MG63 (cell line): ENCODE data around the gene PCSK6. TPM values are rescaled to one million over a fixed set of nuclear protein-coding genes. Genes with fewer than 3 reads are reported as not detected.
"Not testable (repeated sequence)": the region's sequence is repeated elsewhere in the genome, so short reads cannot be mapped to it uniquely, and the experiment has no call there.

Experiments used
- DNase-seq: peaks from one replicate; pipeline ENCODE4 v3.0.0-alpha.2; 2020
- H3K27me3 ChIP-seq: fragments of 250-450 bp; sonication (Bioruptor Pico); 2 replicates; pipeline ENCODE4 v1.5.1; 2020; ENCODE audit warnings: mild to moderate bottlenecking, moderate library complexity
- H3K36me3 ChIP-seq: fragments of 250-450 bp; sonication (Bioruptor Pico); 2 replicates; pipeline ENCODE4 v1.5.1; 2020; ENCODE audit warnings: mild to moderate bottlenecking, moderate library complexity
- H3K4me3 ChIP-seq: fragments of 250-450 bp; sonication (Bioruptor Pico); 2 replicates; pipeline ENCODE4 v1.5.1; 2020; ENCODE audit warnings: mild to moderate bottlenecking, moderate library complexity
- H3K9me3 ChIP-seq: fragments of 250-450 bp; sonication (Bioruptor Pico); 2 replicates; pipeline ENCODE4 v1.5.1; 2020; ENCODE audit warnings: mild to moderate bottlenecking, moderate library complexity
- total RNA-seq: library from RNA; depleted of rRNA; stranded (reverse); fragments of >200 nt; shearing (Covaris generic); gene quantifications from 2 replicates; pipeline ENCODE4 v1.2.3, GENCODE V29; 2014; ENCODE audit warnings: low replicate concordance

PCSK6 gene
- total RNA-seq, 1 experiment from 2014 or later: 48.8 TPM

DNA sequence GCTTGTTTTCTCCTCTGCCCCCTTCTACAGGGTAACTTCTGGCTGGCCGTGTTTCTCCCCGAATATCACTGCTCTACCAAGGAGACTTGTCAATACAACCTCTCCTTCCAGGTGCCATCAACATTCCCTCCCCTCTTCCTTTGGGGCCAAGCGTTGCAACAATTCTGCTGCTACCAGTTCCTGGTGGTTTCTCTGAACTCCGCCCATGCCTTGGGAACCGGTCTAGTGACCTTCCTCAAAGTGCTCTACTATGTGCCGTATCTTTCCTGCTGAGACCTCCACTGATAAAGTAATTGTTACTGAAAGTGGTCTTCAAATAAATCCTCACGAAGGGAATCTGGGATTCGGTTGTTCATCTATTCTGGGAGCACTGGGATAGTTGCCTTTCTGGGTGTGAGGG lies 26.2 kb downstream of the PCSK6 start:
- Histone ChIP-seq H3K27me3 (no peaks in the 10 kb centered on the region), H3K36me3 (peaks cover 9% of the 10 kb centered on the region)

DNA sequence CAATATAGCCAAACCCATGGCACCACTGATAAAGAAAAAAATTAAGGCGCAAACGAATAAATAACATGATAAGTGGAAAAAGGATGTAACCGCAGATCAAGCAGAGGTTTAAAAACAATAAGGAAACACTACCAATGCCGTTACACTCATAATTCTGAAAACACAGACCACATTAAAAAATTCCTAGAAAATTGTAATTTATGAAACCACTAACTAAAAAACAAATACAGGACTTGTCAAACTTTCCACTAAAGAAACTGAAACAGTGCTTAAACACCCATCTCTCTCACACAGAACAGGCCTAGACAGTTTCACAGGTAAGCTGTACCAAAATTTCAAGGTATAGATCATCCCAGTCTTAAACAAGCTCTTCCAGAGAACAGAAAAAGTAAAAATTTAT lies 28.4 kb downstream of the PCSK6 start:
- no peaks in the 10 kb centered on the region for H3K9me3 ChIP-seq
- no peak for DNase-seq
- no peaks in the 10 kb centered on the region for H3K27me3 ChIP-seq
- peaks cover 6% of the 10 kb centered on the region for H3K36me3 ChIP-seq
- H3K4me3 ChIP-seq: no peak overlapping the region

More for the DNA sequence above, 26.2 kb downstream of the PCSK6 start:
- H3K4me3 ChIP-seq: no peak overlapping the region
- H3K9me3 ChIP-seq: no peaks in the 10 kb centered on the region
- no peak for DNase-seq

DNA sequence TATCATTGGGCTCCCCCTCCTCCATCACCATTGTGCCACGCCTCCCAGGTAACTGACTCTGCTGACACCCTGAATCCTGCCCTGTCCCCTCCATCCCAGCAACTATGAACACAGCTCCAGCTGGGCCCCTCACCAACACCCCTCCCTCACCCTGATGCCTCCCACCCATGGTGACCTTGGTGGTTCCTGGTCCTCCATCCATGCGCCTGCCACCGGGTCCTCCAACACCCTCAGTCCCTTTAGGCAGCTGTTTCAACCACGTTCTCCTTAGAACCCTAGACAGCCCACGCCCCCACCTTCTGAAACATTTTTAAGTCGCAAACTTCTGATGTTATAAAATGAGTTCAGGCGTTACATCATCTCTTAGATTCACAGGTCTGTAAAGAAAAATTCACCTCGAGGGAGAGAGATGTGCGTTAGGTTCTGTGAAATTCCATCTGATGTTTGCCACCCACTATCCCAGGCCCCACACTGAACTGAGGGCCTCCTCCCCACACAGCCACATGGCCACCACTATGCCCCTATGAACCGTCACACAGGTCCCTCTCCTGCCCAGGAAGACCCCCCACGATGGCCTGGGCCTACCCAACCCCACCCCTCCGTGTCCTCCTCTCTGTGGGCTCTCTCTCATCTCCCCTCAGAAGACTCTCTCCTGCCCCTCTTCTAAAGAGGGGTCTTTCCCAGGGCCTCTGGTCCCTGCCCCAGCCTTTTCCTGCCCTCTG lies 29.8 kb downstream of the PCSK6 start:
- DNase-seq: no peak
- Histone ChIP-seq H3K9me3 (no peaks in the 10 kb centered on the region), H3K27me3 (no peaks in the 10 kb centered on the region), H3K4me3 (no peak overlapping the region), H3K36me3 (peaks cover 8% of the 10 kb centered on the region)

DNA sequence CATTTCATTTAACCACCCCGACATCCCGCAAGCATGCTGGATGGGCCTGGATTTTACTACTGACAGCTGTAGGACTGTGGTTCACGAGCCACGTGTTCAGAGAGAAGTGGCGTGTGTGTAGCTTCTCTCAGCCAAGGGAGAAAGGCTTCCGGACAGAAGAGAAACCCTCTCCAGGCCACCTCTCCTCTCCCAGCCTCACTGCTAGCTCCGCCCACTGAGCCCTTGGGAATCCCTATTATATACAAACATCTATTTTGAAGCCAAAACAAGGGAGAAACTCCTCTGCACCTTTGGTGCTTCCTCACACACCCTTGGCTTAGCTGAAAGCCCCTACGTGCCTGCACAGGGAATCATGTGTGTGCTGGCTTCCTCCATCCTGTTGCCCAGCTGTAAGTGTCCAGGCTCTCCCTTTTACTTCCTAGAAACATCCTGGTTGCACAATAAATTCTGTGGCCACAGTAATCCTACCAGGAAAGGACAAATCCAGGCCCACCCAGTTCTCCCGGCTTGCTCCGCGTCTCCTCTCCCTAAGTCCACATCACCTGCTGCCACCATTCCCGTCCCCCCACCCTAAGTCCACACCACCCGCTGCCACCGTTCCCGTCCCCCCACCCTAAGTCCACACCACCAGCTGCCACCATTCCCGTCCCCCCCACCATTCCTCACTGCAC lies 30.5 kb downstream of the PCSK6 start:
- Histone ChIP-seq H3K9me3 (no peaks in the 10 kb centered on the region), H3K4me3 (no peak overlapping the region), H3K36me3 (peaks cover 8% of the 10 kb centered on the region), H3K27me3 (no peaks in the 10 kb centered on the region)
- no peak for DNase-seq

DNA sequence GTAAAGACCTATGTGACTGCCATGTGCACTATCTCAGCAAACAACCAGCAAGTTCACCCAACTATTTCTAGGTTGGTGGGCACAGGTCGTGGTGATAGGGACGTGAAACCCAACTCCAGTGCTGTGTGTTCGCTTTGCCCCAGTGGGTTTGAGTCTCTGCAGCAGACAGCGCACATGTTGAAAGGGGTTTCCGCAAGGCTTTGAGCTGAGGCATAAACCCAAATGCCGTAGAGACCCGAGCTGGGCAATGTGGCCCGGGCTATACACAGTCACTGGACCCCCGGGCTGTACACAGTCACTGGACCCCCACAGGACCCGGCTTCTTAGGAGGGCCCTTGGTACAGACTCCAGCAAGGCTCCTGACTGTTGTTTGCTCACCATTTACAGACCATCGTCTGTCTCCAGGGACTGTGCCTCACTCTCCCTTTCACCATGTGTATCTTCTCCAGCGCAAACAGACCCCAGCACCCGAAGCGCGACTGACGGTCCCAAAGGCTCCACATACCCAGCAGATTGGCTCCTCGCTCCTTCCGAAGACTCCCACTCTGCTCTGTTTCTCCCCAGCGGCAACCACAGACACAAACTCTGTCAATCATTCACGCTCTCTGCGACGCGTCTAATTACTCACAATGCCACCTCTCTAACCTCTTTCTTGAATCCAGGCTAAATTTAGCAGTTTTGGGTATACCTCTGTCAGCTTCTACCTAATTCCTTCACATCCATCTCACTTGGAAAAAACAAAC lies 31.2 kb downstream of the PCSK6 start:
- Histone ChIP-seq H3K27me3 (no peaks in the 10 kb centered on the region), H3K36me3 (peaks cover 8% of the 10 kb centered on the region), H3K9me3 (no peaks in the 10 kb centered on the region), H3K4me3 (no peak overlapping the region)
- DNase-seq: no peak

DNA sequence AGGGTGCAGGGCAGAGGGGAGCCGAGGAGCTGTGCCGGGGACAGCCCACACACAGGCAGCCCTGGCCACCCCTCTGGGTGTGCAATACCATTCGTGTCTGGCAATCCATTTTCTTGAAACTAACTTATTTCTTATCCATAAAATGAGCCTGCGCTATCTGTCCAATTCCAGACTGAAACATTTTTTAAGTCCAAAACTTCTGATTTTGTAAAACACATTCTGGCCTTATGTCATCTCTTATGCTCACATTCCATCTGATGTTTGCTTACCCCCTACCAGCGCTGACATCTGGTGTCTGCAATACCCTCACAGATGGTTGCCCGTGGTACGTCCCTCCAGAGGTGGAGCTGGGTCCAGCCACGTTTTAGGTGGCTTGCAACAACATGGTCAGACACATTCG lies 31.8 kb downstream of the PCSK6 start:
- peaks cover 8% of the 10 kb centered on the region for H3K36me3 ChIP-seq
- DNase-seq: no peak
- H3K27me3 ChIP-seq: no peaks in the 10 kb centered on the region
- no peaks in the 10 kb centered on the region for H3K9me3 ChIP-seq
- H3K4me3 ChIP-seq: no peak overlapping the region

DNA sequence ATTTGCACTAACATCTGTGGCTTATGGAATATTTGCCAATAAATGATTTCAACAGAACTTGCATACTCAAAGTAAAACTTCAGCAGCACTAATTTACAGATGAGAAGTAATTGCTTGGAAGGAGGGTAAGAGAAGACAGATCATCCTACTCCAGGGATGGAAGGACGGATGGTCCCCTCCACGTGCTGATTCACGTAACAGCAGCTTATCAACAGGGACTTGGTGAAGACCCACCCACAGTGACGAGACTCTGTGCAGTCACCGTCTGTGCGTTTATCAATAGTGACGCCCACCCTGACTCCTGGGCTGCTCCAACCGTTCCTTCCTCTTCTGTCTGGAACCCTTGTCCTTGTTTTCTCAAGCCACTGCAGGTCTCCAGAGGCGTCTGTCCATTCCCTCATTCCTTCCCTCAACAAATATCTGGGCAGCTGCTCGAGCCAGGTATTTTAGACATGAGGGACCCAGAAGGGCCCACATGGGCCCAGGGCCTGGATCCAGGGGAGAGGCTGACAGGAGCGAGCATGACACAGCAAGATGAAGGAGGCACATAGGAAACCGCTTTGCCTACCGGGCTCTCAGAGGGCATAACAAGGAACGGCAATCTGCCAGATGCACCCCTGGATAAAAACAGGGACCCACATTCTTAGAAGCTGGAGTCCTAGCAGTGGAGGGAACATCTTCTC lies 33.3 kb downstream of the PCSK6 start:
- H3K9me3 ChIP-seq: no peaks in the 10 kb centered on the region
- DNase-seq: no peak
- no peak overlapping the region for H3K4me3 ChIP-seq
- H3K27me3 ChIP-seq: no peaks in the 10 kb centered on the region
- H3K36me3 ChIP-seq: peaks cover 7% of the 10 kb centered on the region

DNA sequence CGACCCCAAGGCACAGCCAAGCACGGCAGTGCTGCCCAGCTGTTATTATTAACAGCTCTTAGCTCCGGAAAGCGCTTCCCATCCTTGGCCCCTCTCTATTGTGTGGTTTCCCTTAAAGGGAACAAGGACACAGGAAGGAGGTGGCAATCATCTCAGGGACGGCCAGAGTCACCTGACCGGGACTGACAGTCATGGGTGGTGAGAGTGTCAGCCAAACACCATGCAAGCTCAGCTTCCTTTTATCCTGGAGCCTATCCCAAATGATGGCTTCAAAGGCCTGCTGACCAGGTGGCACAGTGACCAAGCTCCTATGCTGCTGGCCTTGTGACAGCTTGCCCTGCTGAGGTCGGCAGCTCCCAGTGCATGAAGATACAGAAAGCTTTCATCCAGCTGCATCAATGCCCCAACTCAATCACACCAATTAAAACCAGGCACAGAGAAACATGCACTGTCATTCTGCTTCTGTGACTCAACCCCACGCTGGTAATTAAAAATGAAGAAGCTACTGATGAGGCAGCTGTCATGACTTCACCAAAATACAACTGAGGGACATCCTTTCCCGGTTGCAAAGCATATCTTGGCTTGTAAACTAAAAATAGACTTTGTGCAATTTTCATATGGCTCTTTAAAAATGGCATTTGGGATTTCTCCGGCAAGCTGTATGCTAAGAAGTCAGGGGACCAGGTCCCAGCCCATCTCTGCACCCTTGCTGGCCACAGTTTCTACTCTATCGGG lies 34.0 kb downstream of the PCSK6 start:
- Histone ChIP-seq H3K9me3 (no peaks in the 10 kb centered on the region), H3K36me3 (peaks cover 7% of the 10 kb centered on the region), H3K4me3 (no peak overlapping the region), H3K27me3 (no peaks in the 10 kb centered on the region)
- DNase-seq: no peak

DNA sequence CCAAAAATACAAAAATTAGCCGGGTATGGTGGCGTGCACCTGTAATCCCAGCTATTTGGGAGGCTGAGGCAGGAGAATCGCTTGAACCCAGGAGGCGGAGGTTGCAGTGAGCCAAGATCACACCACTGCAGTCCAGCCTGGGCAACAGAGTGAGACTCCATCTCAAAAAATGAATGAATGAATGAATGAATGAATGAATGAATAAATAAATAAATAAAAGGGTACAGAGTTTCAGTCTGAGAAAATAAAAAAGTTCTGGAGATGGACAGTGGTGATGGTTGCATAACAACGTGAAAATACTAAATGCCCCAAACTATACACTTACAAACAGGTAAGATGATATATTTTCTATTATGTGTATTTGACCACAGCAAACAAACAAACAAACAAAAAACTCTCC lies 34.7 kb downstream of the PCSK6 start:
- not testable (repeated sequence) for H3K36me3 ChIP-seq, DNase-seq, H3K9me3 ChIP-seq, H3K27me3 ChIP-seq, H3K4me3 ChIP-seq

DNA sequence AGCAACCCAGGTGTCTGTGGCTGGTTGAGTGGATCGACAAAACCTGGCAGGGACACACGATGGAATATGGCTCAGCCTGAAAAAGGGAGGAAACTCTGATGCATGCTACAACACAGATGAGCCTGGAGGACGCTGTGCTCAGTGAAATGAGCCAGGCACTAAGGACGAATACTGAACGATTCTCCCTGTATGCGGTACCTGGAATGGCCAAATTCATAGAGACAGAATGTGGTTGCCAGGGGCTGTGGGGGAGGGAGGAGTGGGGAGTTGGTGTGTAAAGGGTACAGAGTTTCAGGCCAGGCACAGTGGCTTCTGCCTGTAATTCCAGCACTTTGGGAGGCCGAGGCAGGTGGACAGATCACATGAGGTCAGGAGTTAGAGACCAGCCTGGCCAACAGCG lies 35.1 kb downstream of the PCSK6 start:
- Histone ChIP-seq H3K27me3 (no peaks in the 10 kb centered on the region), H3K9me3 (no peaks in the 10 kb centered on the region), H3K4me3 (no peak overlapping the region), H3K36me3 (peaks cover 9% of the 10 kb centered on the region)
- DNase-seq: no peak

DNA sequence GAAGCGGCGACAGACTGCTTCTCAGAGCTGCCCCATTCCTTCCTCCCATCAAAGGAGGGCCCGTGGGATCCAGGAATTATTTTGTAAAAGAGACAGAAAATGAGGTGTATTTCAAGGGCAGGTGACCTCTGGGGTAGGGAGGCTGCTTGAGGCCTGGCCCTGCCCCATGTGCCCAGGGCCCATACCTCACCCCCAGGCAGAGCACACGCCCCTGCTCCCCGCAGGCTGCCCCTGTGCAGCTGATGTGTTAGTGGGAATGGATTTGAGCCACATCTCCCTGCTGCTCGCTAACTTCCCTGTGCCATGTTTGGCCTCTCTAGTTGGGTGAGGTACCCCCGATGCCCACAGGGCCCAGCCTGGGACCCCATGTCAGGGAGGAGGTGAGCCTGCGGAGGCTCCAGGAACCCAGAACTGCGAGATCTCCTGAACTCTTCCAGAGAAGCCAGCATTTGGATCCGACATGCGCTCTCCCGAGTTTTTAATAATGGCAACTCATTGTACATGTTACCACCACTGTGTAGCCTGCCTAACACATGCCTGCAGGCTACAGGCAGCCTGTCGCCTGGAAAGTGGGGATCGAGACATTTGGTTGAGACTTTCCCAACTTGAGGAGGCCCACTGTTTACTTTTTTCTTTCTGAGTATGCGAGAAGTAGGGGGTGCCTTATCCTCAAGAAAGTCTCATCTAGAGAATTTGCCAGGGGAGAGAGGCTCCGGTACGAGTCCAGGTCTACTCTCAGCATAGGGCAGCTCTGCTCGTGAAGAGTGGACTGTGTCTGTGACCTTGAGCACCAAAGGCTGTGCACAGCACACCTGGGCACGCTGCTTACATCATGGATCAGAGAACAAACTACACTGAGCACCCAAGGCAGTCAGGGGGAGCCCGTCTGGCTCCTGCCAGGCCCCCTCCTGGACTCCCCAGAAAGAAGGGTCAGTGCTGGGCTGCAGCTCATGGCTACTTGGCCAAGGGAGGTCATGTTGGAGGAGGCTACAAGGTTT lies 36.1 kb downstream of the PCSK6 start:
- Histone ChIP-seq H3K4me3 (no peak overlapping the region), H3K27me3 (no peaks in the 10 kb centered on the region), H3K9me3 (no peaks in the 10 kb centered on the region), H3K36me3 (peaks cover 17% of the 10 kb centered on the region)
- no peak for DNase-seq

DNA sequence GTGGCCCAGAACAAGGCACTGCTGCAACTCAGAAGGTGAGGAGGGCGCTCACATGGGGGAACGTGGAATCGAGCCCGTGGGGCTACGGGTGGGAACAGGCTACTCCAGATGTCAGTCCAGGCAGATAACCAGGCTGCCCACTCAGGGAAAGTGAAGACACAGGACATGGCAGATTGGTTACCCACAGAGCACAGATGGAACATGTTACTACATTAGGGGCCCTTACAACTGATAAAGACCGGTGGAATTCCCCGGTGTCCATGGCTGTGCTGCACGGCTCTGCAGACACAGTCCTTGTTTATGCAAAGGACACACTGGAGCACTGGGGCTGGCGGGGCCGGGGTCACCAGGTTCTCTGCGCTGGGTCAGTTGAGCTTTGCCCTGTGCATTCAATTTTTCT lies 36.9 kb downstream of the PCSK6 start:
- H3K9me3 ChIP-seq: no peaks in the 10 kb centered on the region
- H3K27me3 ChIP-seq: no peaks in the 10 kb centered on the region
- DNase-seq: no peak
- H3K36me3 ChIP-seq: peaks cover 17% of the 10 kb centered on the region
- no peak overlapping the region for H3K4me3 ChIP-seq

DNA sequence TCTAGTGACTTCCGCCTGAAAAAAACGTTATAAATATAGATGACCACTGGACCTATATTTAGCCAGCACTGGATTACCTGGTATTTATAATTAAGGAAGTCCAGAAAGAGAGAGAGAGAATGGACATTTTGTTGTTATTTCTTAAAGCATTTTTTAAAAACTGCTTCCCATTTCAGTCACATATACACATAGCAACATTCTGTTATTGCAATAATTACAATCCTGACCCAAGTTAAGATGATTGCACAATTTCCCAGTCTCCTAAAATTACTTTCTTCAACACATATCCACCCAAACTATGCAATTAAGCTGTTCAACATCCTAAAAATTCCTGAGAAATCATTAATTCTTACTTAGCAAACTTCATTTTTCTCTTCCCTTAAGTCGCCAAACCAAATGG lies 37.7 kb downstream of the PCSK6 start:
- H3K9me3 ChIP-seq: no peaks in the 10 kb centered on the region
- H3K27me3 ChIP-seq: no peaks in the 10 kb centered on the region
- H3K36me3 ChIP-seq: peaks cover 17% of the 10 kb centered on the region
- no peak for DNase-seq
- no peak overlapping the region for H3K4me3 ChIP-seq

DNA sequence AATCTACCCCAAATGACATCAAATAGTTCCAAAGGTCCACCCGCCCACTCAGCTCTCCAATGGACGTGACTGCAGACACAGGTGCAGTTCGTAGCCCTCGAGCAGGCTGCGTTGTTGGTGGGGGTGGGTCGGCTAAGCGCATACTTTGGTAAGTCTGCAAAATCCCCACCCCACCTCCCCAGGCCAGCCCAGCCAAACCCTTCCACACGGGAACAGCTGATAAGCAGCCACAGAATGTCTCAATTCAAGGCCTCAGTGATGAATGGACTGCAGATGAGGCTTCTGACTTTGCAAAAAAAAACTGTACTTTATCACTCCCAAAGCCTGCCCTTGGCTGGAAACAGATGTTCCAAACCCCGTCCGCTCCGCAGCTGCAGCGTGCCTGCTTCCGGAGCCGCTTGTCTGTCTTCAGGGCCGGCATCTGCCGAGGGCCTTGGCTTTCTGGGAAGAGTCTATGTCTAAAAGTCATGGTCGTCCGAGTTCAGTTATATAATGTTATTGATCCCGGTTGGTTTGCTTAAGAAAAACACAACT lies 38.2 kb downstream of the PCSK6 start:
- H3K4me3 ChIP-seq: no peak overlapping the region
- DNase-seq: no peak
- no peaks in the 10 kb centered on the region for H3K27me3 ChIP-seq
- H3K9me3 ChIP-seq: no peaks in the 10 kb centered on the region
- peaks cover 17% of the 10 kb centered on the region for H3K36me3 ChIP-seq
